Eye (tissue), 1 donor: ENCODE measurements around the gene KIRREL2.

Source experiments
- DNase-seq: peaks from one replicate; pipeline ENCODE4 v3.0.0-alpha.2; 2015

Gene KIRREL2

GRCh38 chr19:35845215-35846037 lies 11.3 kb upstream of the KIRREL2 start:
- peak; percentile 31 for DNase-seq

- no peak for DNase-seq
Measured at GRCh38 chr19:35846038-35846668, 10.6 kb upstream of the KIRREL2 start.

GRCh38 chr19:35847911-35848310 lies 8.8 kb upstream of the KIRREL2 start:
- DNase-seq = no peak

GRCh38 chr19:35848486-35848885 lies 8.2 kb upstream of the KIRREL2 start:
- DNase-seq = no peak

- DNase-seq = no peak
Measured at GRCh38 chr19:35848919-35849505, 7.7 kb upstream of the KIRREL2 start.

GRCh38 chr19:35851213-35852028 lies 5.3 kb upstream of the KIRREL2 start:
- peak; percentile 32 for DNase-seq

GRCh38 chr19:35852029-35852780 lies 4.5 kb upstream of the KIRREL2 start, which contains the start of gene NPHS1:
Gene NPHS1, minus strand, starts transcription at chr19:35852504. Its CDS starts 667 bp downstream, at chr19:35851837.
- DNase-seq = peak; percentile 52

- DNase-seq = no peak
Measured at GRCh38 chr19:35853038-35853756, 3.5 kb upstream of the KIRREL2 start.

GRCh38 chr19:35858311-35858710 lies 1.6 kb downstream of the KIRREL2 start:
- DNase-seq = no peak

- DNase-seq = no peak
Measured at GRCh38 chr19:35859414-35859813, 2.7 kb downstream of the KIRREL2 start.

GRCh38 chr19:35860436-35860817 lies 3.7 kb downstream of the KIRREL2 start:
- DNase-seq = no peak

- DNase-seq = peak; percentile 68
Measured at GRCh38 chr19:35860818-35861639, 4.3 kb downstream of the KIRREL2 start.

- DNase-seq = no peak
Measured at GRCh38 chr19:35861640-35862160, 5.0 kb downstream of the KIRREL2 start.

- no peak for DNase-seq
Measured at GRCh38 chr19:35862528-35862927, 5.8 kb downstream of the KIRREL2 start.

- no peak for DNase-seq
Measured at GRCh38 chr19:35863018-35863417, 6.3 kb downstream of the KIRREL2 start.

- DNase-seq = peak; percentile 91
Measured at GRCh38 chr19:35868172-35868822, 11.6 kb downstream of the KIRREL2 start, which contains the start of gene APLP1. Gene APLP1, plus strand, starts transcription at chr19:35868574. Its CDS starts 63 bp downstream, at chr19:35868637.

- DNase-seq = no peak
Measured at GRCh38 chr19:35868823-35869326, 12.2 kb downstream of the KIRREL2 start.

- peak; percentile 95 for DNase-seq
Measured at GRCh38 chr19:35869327-35870123, 12.8 kb downstream of the KIRREL2 start.
